ENCODE results near the gene TAMM41.

GRCh38 chr3:11847607-11848006 lies 922 bp upstream of the TAMM41 start:
- TF ChIP-seq CTCF (IDR thresholded peaks at IDR 0.05; ENCODE audit: low read length) (no peak), EZH2phosphoT487 (IDR thresholded peaks at IDR 0.05; ENCODE audit: low read length) (no peak), EZH2 (optimal IDR thresholded peaks at IDR 0.05; ENCODE audit: low read depth, low read length) (no peak)

Measured in MM.1S (cell line).